Lung (tissue), 12 donors: ENCODE results near the gene FGF12. TPM values are rescaled to one million over a fixed set of nuclear protein-coding genes. Genes with fewer than 3 reads are reported as not detected.

Experiments
- ATAC-seq: fragments of 200-7000 bp; cut with Tn5 transposase; one replicate; pipeline ENCODE4 v1.9.1; 2020; ENCODE audit warnings: moderate number of reproducible peaks; ENCODE audit not compliant: insufficient read depth, low FRiP score
- DNase-seq, 3 donors: peaks; one replicate each; pipeline ENCODE4 v3.0.0-alpha.2; 2013 to 2017
- H3K27ac ChIP-seq, 2 donors: one replicate each; pipeline ENCODE4 v1.5.1; 2013; ENCODE audit warnings: mild to moderate bottlenecking in 2 of 2, moderate library complexity in 2 of 2, control low read depth in 1 of 2, inconsistent platforms in 1 of 2, low read depth in 1 of 2, low read length in 1 of 2
- H3K27me3 ChIP-seq, 3 donors: one replicate each; pipeline ENCODE4 v1.5.1; 2013; ENCODE audit warnings: low read length in 2 of 3; ENCODE audit not compliant: control insufficient read depth in 3 of 3, insufficient read depth in 3 of 3
- H3K36me3 ChIP-seq, 4 donors: one replicate each; pipeline ENCODE4 v1.5.1; 2013; ENCODE audit warnings: low read length in 4 of 4, mild to moderate bottlenecking in 1 of 4, moderate library complexity in 1 of 4; ENCODE audit not compliant: control insufficient read depth in 4 of 4, insufficient read depth in 4 of 4
- H3K4me1 ChIP-seq, 5 donors: one replicate each; pipeline ENCODE4 v1.5.1; 2013; ENCODE audit warnings: low read length in 5 of 5, mild to moderate bottlenecking in 2 of 5, moderate library complexity in 1 of 5; ENCODE audit not compliant: control insufficient read depth in 5 of 5, insufficient read depth in 5 of 5
- H3K4me3 ChIP-seq: one replicate; pipeline ENCODE4 v1.5.1; 2013; ENCODE audit warnings: mild to moderate bottlenecking, control low read depth, moderate library complexity
- H3K9ac ChIP-seq, 2 donors: one replicate each; pipeline ENCODE4 v1.5.1; 2013; ENCODE audit warnings: low read length in 2 of 2, control low read depth in 1 of 2; ENCODE audit not compliant: insufficient read depth in 1 of 2
- H3K9me3 ChIP-seq, 4 donors: one replicate each; pipeline ENCODE4 v1.5.1; 2013; ENCODE audit warnings: low read length in 3 of 4, mild to moderate bottlenecking in 1 of 4, moderate library complexity in 1 of 4; ENCODE audit not compliant: control insufficient read depth in 4 of 4, insufficient read depth in 3 of 4
- CTCF ChIP-seq: IDR thresholded peaks from 2 replicates; pipeline ENCODE4 v1.5.1; 2012; ENCODE audit warnings: mild to moderate bottlenecking; ENCODE audit errors: control extremely low read depth, extremely low read depth
- WGBS, 2 donors: extraction: QIAGEN DNeasy Blood & Tissue Kit; methylation state at CpG; one replicate each; pipeline ENCODE4 v1.1.7; 2013; 5-methylcytosine and 5-hydroxymethylcytosine counted together
- polyA plus RNA-seq, 2 donors: library from polyadenylated mRNA; stranded (reverse); fragments of 200-250 nt; gene quantifications; one replicate each; pipeline ENCODE4 v1.2.1, GENCODE V29; 2013
- total RNA-seq, 2 donors: library from RNA; depleted of rRNA in 1 of 2; stranded (reverse); fragments of >200 nt in 1 of 2; gene quantifications; one replicate each; pipeline ENCODE4 v1.2.1, GENCODE V29; 2014 to 2021
- donor health status: control.
- donor health status: control.
- donor health status: Bipolar disorder and iron deficiency.
- donor health status: healthy.
- donor health status: DM: yes; HTN: yes; CAD: no.

FGF12 gene
- total and polyA plus RNA-seq, 4 donors: 0.23 to 6.0 (median 1.7) TPM

DNA sequence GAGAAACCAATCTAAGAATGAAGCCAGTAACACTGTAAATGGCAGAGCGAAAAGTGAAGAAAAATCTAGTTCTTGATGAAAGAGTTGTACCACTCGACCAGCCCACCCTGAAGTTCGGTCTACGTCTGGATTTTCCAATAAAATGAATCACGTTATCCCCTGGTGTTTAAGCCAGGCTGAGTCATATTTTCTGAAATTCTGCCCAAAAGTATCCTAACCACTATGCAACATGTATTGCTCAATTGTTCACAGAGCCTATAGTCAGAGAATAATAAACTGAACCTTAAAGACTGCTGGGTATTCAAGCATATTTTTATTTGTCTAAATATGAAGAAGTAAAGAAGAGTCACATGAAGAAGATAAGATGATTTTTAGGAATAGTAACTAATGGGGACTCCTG lies 245.7 kb downstream of the FGF12 start:
- no peaks in the 10 kb centered on the region for H3K9me3 ChIP-seq
- no peak for ATAC-seq
- no peak overlapping the region for H3K9ac ChIP-seq
- 80 to 81% methylated on average over 5 of the region's 5 CpGs for WGBS, 2 donors
- H3K4me1 ChIP-seq: peaks cover 0 to 21% (median 0%) of the 10 kb centered on the region in 5 donors
- no peaks in the 10 kb centered on the region for H3K36me3 ChIP-seq
- H3K27ac ChIP-seq: no peak overlapping the region
- peaks cover 0 to 2% (median 0%) of the 10 kb centered on the region in 3 donors for H3K27me3 ChIP-seq
- DNase-seq: peak in 1 of 3 donors; percentile 10
- no peak overlapping the region for H3K4me3 ChIP-seq
- no peak for TF ChIP-seq CTCF

- peak; percentile 80 for ATAC-seq
- no peak overlapping the region for H3K9ac ChIP-seq
- TF ChIP-seq CTCF: peak; percentile 72
- peak overlapping the region in 1 of 2 donors; percentile 36 for H3K27ac ChIP-seq
- peak; percentile 49 to 60 (median 57) for DNase-seq
- no peak overlapping the region for H3K4me3 ChIP-seq
- H3K9me3 ChIP-seq: no peaks in the 10 kb centered on the region
- H3K27me3 ChIP-seq: peaks cover 0 to 6% (median 3%) of the 10 kb centered on the region in 3 donors
- no peaks in the 10 kb centered on the region for H3K4me1 ChIP-seq
- no peaks in the 10 kb centered on the region for H3K36me3 ChIP-seq
- WGBS, 2 donors: 30 to 36% methylated on average over 13 of the region's 13 CpGs
Measured at GRCh38 chr3:192467230-192468140, 259.9 kb downstream of the FGF12 start.

DNA sequence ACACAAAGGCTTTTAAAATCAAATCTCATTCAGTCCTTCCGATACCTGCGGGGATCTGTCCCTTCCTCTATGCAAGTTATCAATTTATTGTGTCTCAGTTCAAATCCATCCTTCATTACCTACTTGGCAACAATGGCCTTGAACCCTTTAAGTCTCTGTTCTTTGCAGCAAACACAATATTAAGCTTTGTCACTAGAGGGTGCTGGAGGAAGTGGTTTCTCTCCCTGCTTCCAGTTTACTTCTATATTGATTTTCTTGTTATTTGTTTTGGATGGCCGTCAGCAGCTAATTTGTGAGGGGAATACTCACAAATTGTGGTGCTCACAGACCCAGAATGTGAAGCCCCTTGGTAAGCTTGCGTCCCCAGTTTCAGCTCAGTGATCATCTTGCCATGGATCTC lies 278.3 kb downstream of the FGF12 start:
- Histone ChIP-seq H3K4me3 (no peak overlapping the region), H3K36me3 (no peaks in the 10 kb centered on the region), H3K9ac (no peak overlapping the region), H3K27ac (no peak overlapping the region), H3K9me3 (no peaks in the 10 kb centered on the region), H3K27me3 (peaks cover 0 to 23% (median 20%) of the 10 kb centered on the region in 3 donors), H3K4me1 (peaks cover 0 to 6% (median 0%) of the 10 kb centered on the region in 5 donors)
- DNase-seq: no peak
- ATAC-seq: no peak
- 74 to 80% methylated on average over 4 of the region's 4 CpGs for WGBS, 2 donors
- no peak for TF ChIP-seq CTCF
